Hepatocyte (in vitro differentiated cells): ENCODE measurements around the gene PPIL3. TPM values are rescaled to one million over a fixed set of nuclear protein-coding genes. Genes with fewer than 3 reads are reported as not detected.
A peak's percentile ranks its signal among the peaks of the same experiment; 100 is the strongest.

Source experiments
- DNase-seq: peaks from one replicate; pipeline ENCODE4 v3.0.0-alpha.2; 2016; ENCODE audit warnings: low spot score
- H2AFZ ChIP-seq: fragments of 200-600 bp; sonication (generic); 2 replicates; pipeline ENCODE4 v1.6.0; 2016; ENCODE audit warnings: antibody characterized with exemption, mild to moderate bottlenecking
- H3K27ac ChIP-seq: fragments of 200-600 bp; sonication (generic); 2 replicates; pipeline ENCODE4 v1.5.1; 2016; ENCODE audit warnings: mild to moderate bottlenecking
- H3K27me3 ChIP-seq: fragments of 200-600 bp; sonication (generic); 2 replicates; pipeline ENCODE4 v1.6.1; 2016
- H3K36me3 ChIP-seq: fragments of 200-600 bp; sonication (generic); replicated peaks from 2 replicates; pipeline ENCODE4 v1.5.1; 2016; ENCODE audit warnings: low read depth; ENCODE audit not compliant: insufficient read depth
- H3K4me1 ChIP-seq: fragments of 200-600 bp; sonication (generic); 2 replicates; pipeline ENCODE4 v1.5.1; 2016; ENCODE audit warnings: mild to moderate bottlenecking, moderate library complexity; ENCODE audit not compliant: insufficient read depth
- H3K4me2 ChIP-seq: fragments of 200-600 bp; sonication (generic); 2 replicates; pipeline ENCODE4 v1.6.0; 2016
- H3K4me3 ChIP-seq: fragments of 200-600 bp; sonication (generic); 2 replicates; pipeline ENCODE4 v1.5.1; 2016; ENCODE audit warnings: mild to moderate bottlenecking
- H3K79me2 ChIP-seq: fragments of 200-600 bp; sonication (generic); 2 replicates; pipeline ENCODE4 v1.6.0; 2017; ENCODE audit warnings: mild to moderate bottlenecking
- H3K9me2 ChIP-seq: fragments of 200-600 bp; sonication (generic); replicated peaks from 2 replicates; pipeline ENCODE4 v1.6.0; 2017; ENCODE audit warnings: mild to moderate bottlenecking; ENCODE audit not compliant: insufficient read depth
- H3K9me3 ChIP-seq: fragments of 200-600 bp; sonication (generic); 2 replicates; pipeline ENCODE4 v1.5.1; 2016; ENCODE audit warnings: low read depth, mild to moderate bottlenecking
- H4K20me1 ChIP-seq: fragments of 200-600 bp; sonication (generic); 2 replicates; pipeline ENCODE4 v1.6.0; 2016; ENCODE audit warnings: mild to moderate bottlenecking; ENCODE audit not compliant: insufficient read depth, poor library complexity, severe bottlenecking
- EZH2 ChIP-seq: fragments of 200-600 bp; sonication (generic); IDR thresholded peaks from 2 replicates; pipeline ENCODE4 v1.6.1; 2016; ENCODE audit warnings: antibody characterized with exemption, mild to moderate bottlenecking, borderline replicate concordance
- EZH2phosphoT487 ChIP-seq: fragments of 200-600 bp; sonication (generic); IDR thresholded peaks from one replicate; pipeline ENCODE4 v1.6.1; 2018; ENCODE audit warnings: antibody characterized with exemption, mild to moderate bottlenecking, low read depth, moderate library complexity; ENCODE audit not compliant: unreplicated experiment, severe bottlenecking
- WGBS: methylation state at CpG from one replicate; pipeline ENCODE4 v1.1.6; 2016; ENCODE audit warnings: low lambda C conversion rate; ENCODE audit errors: missing lambda C conversion rate; 5-methylcytosine and 5-hydroxymethylcytosine counted together
- polyA plus RNA-seq: library from polyadenylated mRNA; unstranded; fragments of >200 nt; fragmentation: Nextera tagmentation; extraction: Ambion mirVana; gene quantifications from 2 replicates; pipeline ENCODE4 v1.2.1, GENCODE V29; 2016
- total RNA-seq: library from RNA; depleted of rRNA; stranded (reverse); fragments of >200 nt; gene quantifications from 2 replicates; pipeline ENCODE4 v1.2.3, GENCODE V29; 2014
- TF ChIP-seq, protein P1 (sequence below): fragments of 200-600 bp; sonication (generic); IDR thresholded peaks from 2 replicates; pipeline ENCODE4 v1.5.1; 2016; ENCODE audit warnings: antibody characterized with exemption, mild to moderate bottlenecking; ENCODE audit not compliant: poor library complexity

Gene PPIL3
- total and polyA plus RNA-seq, 2 experiments from 2014 or later = 23.0 to 59.0 TPM

DNA sequence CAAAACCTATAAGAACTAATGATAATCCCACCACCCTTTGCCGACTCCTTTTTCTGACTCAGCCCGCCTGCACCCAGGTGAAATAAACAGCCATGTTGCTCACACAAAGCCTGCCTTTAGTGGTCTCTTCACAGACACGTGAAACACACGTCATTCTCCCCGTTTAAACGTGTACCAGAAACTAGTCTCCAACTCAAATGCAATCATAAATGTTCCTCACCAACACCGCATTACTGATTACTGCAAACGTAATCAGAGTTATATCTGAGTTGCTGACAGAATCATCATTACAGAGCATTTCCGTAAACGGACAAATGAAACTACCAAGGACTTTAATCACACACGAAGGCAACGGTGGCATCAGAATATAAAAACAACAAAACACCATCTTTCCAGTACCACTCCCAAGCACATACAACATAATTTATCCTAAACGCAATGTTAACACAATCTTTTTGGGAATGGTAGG lies 26.3 kb downstream of the PPIL3 start:
- peaks cover 67% of the 10 kb centered on the region for H3K79me2 ChIP-seq
- no peak overlapping the region for H2AFZ ChIP-seq
- peak overlapping the region; percentile 90 for H3K4me2 ChIP-seq
- H3K27me3 ChIP-seq = no peaks in the 10 kb centered on the region
- H3K9me2 ChIP-seq = no peaks in the 10 kb centered on the region
- peak; percentile 68 for DNase-seq
- WGBS = 2% methylated on average over 13 of the region's 13 CpGs
- no peak for TF ChIP-seq EZH2phosphoT487
- TF ChIP-seq, protein P1, sequence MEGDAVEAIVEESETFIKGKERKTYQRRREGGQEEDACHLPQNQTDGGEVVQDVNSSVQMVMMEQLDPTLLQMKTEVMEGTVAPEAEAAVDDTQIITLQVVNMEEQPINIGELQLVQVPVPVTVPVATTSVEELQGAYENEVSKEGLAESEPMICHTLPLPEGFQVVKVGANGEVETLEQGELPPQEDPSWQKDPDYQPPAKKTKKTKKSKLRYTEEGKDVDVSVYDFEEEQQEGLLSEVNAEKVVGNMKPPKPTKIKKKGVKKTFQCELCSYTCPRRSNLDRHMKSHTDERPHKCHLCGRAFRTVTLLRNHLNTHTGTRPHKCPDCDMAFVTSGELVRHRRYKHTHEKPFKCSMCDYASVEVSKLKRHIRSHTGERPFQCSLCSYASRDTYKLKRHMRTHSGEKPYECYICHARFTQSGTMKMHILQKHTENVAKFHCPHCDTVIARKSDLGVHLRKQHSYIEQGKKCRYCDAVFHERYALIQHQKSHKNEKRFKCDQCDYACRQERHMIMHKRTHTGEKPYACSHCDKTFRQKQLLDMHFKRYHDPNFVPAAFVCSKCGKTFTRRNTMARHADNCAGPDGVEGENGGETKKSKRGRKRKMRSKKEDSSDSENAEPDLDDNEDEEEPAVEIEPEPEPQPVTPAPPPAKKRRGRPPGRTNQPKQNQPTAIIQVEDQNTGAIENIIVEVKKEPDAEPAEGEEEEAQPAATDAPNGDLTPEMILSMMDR = no peak
- no peak for TF ChIP-seq EZH2
- H3K36me3 ChIP-seq = peaks cover 19% of the 10 kb centered on the region
- no peaks in the 10 kb centered on the region for H3K9me3 ChIP-seq
- peak overlapping the region; percentile 100 for H3K27ac ChIP-seq
- peak overlapping the region; percentile 83 for H3K4me3 ChIP-seq
- peaks cover 7% of the 10 kb centered on the region for H3K4me1 ChIP-seq
- peaks cover 60% of the 10 kb centered on the region for H4K20me1 ChIP-seq

DNA sequence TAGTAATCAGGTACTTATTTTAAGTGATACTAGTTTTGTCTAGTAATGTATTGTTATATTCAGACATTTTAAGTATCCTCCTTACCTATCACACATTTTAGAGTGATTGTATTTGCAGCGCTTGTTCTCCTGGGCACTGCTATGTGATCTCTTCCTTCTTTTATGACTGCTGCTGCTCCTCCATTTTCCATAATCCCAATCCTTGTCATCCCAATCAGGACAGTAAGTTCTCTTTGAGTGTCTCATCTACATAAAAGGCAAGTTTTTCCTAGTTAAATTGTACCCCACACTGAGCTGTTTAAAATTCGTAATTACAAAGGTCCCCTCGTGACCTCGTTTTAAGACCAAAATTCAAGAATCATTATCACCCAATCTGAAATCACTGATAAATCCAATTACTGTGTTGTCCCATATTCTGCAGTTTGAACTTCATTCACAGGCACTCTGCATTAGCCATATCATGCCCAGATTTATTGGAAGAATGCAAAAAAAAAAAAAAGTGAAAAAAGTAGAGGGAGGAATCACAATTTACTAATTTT lies 27.2 kb downstream of the PPIL3 start:
- TF ChIP-seq EZH2phosphoT487 (no peak), EZH2 (no peak)
- TF ChIP-seq, protein P1 = no peak
- Histone ChIP-seq H2AFZ (no peak overlapping the region), H3K27me3 (no peaks in the 10 kb centered on the region), H3K9me2 (no peaks in the 10 kb centered on the region), H3K4me2 (peak overlapping the region; percentile 90), H3K4me1 (peaks cover 7% of the 10 kb centered on the region), H4K20me1 (peaks cover 69% of the 10 kb centered on the region), H3K27ac (peak overlapping the region; percentile 100), H3K79me2 (peaks cover 76% of the 10 kb centered on the region), H3K4me3 (peak overlapping the region; percentile 83), H3K36me3 (peaks cover 23% of the 10 kb centered on the region), H3K9me3 (no peaks in the 10 kb centered on the region)
- WGBS = 50% methylated on average over 4 of the region's 4 CpGs
- no peak for DNase-seq

DNA sequence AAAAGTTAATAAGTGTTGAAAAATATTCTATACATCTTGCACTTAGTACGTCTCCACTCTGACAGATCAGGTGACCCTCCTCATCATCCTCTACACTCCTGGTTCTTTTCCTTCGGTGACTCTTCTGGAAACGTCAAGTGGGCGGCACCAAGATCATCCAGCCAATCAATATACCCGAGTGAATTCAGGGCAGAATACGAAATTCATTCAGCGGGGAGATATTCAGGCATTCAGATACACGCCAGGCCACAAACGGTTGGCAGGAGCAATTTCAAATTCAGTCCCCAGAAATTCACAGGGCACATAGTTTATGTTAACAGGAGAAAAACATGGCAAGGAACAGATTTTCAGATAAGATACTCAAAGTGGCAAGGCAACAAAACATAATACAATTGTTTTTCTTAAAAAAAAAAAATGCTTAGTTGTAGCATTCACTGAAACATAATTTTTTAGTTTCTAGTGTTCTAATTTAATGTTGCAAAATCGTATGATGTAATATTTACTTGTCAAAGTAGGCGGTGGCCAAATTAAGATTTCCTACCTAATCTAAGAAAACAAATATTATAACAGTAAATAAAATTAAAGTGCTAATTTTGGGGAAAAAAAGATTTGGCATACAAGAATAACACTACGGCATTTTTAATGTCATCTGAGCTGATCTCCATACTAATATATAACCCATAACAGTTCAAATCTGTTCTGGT lies 28.6 kb downstream of the PPIL3 start:
- TF ChIP-seq EZH2phosphoT487 (no peak), EZH2 (no peak)
- TF ChIP-seq, protein P1 = no peak
- Histone ChIP-seq H3K27me3 (no peaks in the 10 kb centered on the region), H3K9me2 (no peaks in the 10 kb centered on the region), H3K4me3 (no peak overlapping the region), H3K27ac (no peak overlapping the region), H3K36me3 (peaks cover 23% of the 10 kb centered on the region), H3K4me1 (peaks cover 7% of the 10 kb centered on the region), H3K9me3 (no peaks in the 10 kb centered on the region), H3K4me2 (peak overlapping the region; percentile 90), H3K79me2 (peaks cover 84% of the 10 kb centered on the region), H4K20me1 (peaks cover 82% of the 10 kb centered on the region), H2AFZ (no peak overlapping the region)
- no peak for DNase-seq
- WGBS = 83% methylated on average over 12 of the region's 12 CpGs
